ENCODE results near the gene TMEM121B.

Gene TMEM121B

DNA sequence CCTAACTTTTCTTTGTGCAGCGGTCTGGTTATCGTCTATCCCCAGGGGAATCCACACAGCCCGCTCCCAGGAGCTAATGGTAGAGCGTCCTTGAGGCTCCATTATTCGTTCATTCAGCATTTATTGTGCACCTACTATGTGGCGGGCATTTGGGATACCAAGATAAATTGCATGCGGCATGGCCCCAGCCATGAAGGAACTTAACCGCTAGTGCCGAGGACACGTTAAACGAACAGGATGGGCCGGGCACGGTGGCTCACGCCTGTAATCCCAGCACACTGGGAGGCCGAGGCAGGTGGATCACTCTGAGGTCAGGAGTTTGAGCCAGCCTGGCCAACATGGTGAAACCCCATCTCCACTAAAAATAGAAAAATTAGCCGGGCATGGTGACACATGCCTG is 11.2 kb downstream of the TMEM121B start:
- no peak for DNase-seq

DNA sequence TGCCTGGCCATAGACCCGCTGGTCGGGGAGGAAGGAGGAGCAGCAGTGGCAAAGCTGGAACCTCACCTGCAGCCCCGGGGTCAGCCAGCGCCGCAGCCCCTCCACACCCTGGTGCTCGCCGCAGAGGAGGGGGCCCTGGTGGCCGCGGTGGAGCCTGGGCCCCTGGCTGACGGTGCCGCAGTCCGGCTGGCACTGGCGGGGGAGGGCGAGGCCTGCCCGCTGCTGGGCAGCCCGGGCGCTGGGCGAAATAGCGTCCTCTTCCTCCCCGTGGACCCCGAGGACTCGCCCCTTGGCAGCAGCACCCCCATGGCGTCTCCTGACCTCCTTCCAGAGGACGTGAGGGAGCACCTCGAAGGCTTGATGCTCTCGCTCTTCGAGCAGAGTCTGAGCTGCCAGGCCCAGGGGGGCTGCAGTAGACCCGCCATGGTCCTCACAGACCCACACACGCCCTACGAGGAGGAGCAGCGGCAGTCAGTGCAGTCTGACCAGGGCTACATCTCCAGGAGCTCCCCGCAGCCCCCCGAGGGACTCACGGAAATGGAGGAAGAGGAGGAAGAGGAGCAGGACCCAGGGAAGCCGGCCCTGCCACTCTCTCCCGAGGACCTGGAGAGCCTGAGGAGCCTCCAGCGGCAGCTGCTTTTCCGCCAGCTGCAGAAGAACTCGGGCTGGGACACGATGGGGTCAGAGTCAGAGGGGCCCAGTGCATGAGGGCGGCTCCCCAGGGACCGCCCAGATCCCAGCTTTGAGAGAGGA is 11.9 kb downstream of the TMEM121B start:
- DNase-seq, result no peak

DNA sequence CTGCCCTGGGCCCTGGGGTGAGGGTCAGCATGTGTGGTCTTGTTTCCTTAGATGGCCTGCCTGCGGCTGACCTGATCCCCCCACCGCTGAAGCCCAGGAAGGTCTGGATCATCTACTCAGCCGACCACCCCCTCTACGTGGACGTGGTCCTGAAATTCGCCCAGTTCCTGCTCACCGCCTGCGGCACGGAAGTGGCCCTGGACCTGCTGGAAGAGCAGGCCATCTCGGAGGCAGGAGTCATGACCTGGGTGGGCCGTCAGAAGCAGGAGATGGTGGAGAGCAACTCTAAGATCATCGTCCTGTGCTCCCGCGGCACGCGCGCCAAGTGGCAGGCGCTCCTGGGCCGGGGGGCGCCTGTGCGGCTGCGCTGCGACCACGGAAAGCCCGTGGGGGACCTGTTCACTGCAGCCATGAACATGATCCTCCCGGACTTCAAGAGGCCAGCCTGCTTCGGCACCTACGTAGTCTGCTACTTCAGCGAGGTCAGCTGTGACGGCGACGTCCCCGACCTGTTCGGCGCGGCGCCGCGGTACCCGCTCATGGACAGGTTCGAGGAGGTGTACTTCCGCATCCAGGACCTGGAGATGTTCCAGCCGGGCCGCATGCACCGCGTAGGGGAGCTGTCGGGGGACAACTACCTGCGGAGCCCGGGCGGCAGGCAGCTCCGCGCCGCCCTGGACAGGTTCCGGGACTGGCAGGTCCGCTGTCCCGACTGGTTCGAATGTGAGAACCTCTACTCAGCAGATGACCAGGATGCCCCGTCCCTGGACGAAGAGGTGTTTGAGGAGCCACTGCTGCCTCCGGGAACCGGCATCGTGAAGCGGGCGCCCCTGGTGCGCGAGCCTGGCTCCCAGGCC is 12.7 kb downstream of the TMEM121B start:
- DNase-seq, result no peak

DNA sequence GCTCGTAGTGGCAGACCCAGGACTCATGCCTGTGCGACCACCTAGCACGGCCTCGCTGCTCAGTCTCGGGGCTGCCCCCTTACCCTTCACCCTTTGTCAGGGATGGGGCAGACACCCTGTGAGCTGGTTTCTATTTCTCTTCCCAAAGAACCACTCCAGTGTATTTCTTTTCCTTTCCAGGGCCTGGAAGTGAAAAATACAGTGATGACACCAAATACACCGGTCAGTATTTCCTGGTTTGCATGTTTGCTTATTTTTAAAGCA is 13.7 kb downstream of the TMEM121B start:
- no peak for DNase-seq

DNA sequence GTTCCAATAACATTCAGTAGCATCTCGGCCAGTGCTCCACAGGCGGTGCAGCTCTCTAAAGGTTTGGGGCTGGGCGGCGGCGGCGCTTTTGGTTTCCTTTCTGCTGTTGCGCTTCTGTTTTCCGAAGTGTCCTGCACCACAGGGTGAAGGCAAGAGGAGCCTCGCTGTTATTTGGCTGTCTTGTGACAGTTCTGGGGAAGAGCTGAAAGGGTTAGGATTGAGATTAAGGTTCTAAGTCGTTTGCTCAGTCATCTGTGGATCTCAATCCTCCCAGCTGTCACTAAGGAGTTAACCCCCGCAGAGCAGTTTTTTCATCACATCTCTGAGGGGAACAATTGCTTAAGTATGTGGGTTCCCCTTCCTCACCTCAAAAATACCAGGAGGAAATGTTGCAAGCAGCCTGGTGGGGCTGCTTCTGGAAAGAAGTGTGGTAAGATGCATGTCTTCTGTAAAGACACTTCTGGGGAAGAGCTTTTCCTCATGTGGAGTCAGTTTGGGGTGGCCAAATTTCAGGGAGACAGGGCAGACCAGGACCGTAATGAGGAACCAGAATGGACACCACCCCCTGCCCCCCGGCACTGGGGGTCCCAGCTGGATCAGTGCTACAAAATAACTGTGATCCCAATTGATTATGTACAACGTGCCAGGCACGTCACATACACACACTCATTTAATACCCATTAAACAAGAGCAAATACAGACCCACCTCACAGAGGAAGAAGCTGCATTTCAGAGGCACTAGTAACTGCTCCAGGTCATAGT is 14.2 kb downstream of the TMEM121B start:
- peak; percentile 92 for DNase-seq

DNA sequence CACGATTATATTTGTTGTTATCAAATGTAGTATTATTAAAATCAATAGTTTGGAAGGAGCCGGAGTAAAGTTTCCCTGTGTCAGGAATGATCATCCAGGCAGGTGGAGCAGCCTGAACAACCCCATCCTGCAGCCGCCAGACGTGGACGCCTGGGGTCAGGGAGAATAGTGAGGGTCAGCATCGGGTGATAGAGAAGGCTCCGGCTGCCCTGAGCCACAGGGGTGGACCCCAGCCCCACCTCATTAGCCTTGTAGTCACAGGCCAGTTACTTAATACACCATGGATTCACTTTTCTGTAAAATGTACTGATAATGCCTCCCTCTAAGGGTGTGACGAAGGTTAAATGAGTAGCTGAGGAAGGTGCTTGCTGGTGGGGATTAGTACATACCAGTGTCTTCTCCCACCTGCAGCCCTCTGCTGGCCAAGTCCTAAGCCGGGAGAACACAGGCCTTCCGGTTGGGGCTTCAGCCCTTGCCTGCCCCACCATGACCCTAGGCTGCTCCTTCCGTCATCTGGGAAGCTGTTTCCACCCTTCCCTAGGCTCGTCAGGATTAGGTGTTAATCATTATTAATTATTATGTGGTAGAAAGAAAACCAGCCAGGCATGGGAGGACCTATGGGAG is 14.9 kb downstream of the TMEM121B start:
- DNase-seq, result peak; percentile 40

DNA sequence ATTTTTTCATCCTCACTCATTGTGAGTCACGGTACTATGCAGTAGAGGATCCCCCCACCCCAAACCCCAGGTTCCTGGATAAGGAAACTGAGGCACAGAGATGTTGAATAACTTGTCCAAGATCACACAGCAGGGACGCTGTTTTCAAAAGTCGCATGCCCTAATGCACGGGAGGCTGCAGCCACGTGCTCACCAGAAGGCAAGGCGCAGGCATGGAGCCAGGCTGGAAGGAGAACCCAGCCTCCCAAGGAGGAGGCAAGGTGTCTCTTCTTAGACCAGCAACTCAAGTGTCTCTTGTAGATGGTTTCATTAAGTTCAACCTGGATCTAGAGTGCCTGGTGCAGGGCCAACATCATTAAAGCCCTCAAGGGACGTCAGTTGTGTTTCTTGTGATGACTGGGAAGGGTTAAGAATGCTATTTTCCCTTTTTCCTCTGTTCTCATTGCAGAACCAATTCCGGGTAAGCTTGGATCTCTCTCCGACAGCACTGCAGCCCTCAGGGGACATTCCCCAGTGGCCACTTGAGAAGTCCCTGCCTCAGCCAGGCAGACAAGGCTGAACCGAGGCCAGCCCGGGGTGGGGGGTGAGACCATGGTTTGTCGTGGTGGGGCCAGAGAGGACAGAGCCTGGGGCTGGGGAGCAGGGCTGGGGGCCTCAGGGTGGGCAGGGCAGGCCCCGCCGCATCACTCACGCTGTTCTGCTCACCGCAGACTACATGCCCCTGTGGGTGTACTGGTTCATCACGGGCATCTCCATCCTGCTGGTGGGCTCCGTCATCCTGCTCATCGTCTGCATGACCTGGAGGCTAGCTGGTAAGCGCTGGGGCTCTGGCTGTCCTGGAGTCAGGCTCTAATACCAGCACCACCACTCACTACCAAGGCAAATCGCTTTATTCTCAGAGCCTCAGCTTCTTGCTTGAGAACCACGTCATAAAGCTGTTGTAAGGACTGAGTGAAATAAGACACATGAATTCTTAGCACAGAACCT is 15.7 kb downstream of the TMEM121B start:
- peak; percentile 50 for DNase-seq

DNA sequence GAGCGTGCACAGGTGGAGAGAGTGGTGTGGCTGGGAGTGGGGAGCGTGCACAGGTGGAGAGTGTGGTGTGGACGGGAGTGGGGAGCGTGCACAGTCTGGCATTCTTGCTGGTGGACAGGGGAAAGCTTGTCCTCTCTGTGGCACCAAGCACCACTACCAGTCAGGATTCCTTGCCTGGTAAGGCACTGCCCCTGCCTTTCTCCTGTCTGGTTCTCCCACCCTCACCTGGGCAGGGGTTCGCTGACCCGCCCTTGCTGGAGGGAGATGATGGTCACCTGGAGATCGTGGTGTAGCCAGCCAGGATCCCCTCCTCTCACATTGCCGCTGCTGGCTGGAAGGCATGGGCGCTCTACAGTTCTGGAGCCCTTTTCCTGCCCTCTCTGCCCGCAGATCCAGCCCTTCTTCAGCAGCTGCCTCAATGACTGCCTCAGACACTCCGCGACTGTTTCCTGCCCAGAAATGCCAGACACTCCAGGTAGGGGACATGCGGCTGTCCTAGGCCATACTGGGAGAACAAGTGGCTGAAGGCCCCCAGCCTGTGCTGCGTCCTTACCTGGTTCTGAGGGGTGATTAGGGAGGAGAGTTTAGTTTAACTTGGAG is 16.7 kb downstream of the TMEM121B start:
- no peak for DNase-seq

DNA sequence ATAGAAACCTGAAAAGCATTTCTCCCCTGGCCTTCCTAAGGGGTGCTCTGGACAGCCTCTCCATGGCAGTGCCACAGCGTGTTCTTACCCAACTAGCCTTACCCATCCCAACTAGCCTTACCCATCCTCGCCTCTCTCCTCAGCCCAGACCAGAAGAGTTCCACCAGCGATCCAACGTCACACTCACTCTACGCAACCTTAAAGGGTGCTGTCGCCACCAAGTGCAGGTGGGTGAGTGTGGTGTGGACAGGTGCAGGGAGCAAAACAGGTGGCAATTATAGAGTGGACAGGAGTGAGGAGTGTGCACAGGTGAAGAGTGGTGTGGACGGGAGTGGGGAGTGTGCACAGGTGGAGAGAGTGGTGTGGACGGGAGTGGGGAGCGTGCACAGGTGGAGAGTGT is 17.8 kb downstream of the TMEM121B start:
- DNase-seq, result no peak

DNA sequence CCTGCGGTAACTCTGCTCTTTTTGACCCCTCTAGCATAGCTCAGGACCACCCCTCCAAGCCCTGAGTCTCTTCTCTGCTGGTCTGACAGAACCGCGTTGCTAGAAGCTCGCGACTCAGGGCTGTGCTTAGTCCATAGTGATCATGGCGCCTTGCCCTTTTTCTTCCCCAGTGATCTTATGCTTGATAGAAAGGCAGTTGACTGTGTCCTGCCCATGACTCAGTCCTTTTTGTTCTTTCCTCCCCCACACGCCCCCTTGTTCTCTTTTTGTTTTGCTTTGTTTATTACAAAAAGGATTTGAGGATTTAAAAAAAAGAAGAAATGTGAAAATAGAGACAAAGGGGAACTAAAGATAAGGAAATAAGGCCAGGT is 18.9 kb downstream of the TMEM121B start:
- peak; percentile 87 for DNase-seq

DNA sequence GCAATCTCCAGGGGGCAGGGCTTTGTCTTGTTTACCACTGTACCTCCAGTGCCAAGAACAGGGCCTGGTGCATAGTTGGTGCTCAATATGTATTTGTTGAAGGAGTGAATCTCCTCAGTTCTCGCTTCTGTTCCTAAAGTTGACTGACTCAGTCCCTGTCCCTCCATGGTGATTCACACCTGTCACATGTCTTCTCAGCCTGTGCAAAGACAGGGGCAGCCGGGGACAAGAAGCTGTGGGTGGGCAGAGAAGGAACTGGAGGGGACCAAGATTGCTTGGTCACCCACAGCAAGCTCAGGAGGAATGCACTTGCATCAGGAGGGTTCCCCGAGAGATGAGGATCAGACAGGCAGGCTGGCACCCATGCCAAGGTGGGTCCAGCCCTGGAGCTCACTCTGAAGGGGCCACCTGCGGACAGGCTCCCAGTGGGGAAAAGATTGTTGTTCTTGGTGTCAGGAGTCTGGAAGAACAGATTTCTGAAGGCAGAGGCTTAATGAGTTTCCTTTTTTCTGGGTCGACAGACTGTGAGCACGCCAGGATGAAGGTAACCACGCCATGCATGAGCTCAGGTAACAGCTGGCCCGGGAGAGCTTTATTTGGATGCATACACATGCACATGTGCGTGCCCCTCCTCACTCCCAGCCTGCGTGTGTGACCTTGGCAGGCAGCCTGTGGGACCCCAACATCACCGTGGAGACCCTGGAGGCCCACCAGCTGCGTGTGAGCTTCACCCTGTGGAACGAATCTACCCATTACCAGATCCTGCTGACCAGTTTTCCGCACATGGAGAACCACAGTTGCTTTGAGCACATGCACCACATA is 19.5 kb downstream of the TMEM121B start:
- peak; percentile 94 for DNase-seq

DNA sequence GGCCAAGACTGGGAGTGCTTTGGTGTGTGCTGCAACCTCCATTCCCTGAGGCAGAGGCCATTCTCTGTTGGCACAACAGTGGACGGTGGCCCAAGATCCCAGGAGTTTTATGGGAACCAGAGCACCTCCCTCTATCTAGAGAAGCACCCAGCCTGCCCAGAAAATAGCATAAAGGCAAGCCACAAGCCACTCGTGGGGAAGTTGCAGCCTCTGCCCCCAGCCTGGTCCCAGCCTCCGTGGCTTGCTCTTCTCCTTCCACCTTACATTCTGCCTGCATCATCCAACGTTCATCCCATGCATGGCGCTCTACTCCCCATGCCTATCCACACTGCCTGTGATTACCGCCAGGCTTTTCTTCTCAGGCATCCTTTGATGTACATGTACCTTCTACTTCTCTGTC is 20.5 kb downstream of the TMEM121B start:
- DNase-seq, result no peak

DNA sequence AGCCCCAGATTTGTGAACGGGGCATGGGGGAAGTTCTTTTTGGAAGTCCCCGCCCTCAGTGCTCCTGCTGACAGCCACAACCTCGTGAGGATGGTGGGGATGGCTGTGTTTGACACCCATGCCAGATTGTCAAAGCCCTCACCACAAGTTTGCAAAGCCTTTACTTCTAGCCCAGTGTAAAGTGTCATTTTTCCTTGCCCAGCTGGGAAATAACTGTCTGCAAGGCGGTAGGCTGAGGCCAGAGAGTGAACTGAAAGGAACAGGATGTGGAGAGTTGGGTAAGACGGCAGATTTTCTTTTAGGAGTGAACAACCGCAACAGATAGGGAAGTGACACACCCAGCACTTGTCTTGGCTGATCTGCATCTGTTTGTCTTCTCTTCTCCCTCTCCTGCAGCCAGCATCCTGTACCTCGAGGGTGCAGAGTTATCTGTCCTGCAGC is 22.8 kb downstream of the TMEM121B start:
- DNase-seq, result peak; percentile 90

DNA sequence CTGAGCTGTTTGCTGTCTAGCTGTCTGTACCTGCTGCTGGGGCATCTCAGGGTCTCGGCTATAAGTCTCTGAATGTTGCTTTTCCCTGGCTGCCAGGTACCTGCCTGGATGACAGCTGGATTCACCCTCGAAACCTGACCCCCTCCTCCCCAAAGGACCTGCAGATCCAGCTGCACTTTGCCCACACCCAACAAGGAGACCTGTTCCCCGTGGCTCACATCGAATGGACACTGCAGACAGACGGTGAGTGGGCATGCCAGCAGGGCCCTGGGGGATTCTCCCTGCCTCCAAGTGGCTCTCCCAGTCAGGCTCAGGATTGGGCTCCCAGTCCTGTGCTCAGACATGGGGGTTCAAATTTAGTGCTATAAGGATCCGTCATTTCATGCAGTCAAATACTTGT is 23.5 kb downstream of the TMEM121B start:
- DNase-seq, result no peak

DNA sequence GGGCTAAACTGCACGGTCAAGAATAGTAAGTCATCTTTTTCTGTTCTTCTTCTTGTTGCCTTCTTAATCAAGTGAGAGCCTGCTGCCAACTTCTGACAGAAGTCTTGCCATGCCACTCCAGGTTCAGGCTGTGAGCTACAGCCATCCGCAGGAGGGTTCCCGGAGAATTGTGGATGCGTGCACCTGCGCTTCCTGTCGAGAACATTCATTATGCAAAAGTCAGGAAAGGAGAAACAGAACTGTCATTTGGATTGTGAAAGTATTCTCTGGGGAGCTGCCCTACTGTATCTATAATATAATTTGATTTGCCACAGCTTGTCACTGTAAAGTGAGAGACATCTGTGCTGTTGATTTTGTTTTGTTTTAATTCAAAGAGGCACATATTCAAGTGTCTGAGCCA is 24.1 kb downstream of the TMEM121B start:
- DNase-seq, result no peak

DNA sequence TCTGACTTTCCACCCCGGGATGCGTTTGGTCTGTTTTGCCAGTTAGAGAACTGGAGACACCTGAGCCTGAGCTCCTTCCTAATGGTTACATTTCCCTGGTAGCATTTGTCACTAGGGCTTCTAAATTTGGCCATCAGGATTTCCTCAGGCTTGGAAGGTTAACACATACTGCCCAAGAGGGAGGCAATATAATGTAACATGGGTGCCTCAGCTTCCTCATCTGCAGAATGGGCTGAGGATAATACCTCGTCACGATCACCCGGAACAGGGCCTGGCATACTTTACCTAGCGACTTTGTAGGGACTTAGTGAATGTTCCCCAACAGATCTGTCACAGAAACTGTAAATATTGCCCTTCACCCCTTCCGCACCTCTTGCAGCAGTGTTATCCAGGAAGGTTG is 25.1 kb downstream of the TMEM121B start:
- DNase-seq, result no peak

DNA sequence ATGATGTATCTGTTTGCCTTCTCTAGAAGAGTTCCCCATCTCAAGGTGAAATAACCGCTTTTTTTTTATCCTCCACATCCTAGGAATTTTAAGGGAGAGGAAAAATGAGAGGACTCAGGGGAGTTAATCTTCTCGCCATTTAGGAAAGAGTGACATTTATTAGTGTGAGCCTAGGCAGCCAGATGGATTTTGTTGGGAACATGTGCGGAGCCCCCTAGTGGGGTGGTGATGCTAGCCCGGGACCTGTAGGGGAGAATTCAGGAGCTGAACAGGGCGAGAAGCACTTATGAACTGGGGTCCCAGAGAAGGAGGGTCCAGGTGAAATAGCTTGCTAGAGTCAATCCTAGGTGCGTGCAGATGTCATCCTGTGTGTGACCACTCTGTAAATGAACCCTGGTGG is 25.6 kb downstream of the TMEM121B start:
- DNase-seq, result no peak

DNA sequence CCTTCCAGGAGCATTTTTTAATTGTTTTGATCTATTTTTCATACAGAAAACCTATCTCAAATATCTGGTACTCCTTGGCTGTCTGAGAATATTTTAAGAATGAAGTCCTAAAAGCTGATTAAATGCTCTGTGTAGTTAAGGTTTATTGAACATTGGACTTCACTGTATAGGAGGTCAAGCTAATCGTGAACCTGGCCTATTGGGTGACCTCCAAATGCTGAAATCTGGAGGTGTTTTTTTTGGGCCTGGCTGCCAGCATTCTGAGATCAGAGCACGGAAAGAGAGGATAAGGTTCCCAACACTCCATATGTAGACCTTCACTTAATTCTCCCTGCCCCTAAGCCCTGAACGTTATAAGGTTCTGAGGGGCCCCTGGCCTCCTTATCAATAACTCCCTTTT is 28.1 kb downstream of the TMEM121B start:
- no peak for DNase-seq

DNA sequence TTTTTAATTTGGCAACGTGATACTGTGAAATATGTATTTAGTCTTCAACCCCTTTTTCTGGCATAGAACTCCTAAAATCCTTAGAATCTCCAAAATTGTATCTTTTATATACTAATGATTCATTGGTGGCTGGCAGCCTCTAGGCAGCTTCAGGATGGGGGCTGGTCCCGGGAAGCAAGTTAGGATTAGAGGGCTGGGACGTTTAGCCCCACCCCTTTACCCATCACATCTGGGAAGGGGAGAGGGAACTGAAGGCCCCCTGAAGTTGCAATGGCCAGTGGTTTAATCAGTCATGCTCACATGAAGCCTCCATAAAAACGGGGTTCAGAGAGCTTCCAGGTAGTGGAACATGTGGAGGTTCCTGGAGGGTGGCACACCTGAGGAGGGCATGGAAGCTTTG is 29.3 kb downstream of the TMEM121B start:
- DNase-seq, result no peak

DNA sequence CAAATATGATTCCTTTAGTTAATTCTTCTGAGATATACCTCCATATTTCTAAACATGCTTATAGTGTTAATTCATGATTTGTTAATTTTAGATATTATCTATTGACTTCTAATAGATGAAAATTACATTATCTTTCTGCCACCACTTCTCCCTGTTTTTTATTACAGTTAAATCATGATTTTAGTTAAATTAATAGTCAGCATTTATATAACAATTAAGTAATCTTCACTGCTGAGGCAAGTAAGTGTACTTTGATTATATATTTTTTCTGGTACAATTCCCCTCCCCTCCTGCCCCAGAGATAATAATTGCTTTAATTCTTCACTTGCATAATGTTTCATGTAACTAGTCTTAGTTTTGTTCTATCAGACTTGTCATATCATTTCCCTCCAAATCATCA is 30.6 kb downstream of the TMEM121B start:
- DNase-seq, result no peak
